ENCODE measurements around the gene PSMC3.

PSMC3 gene

GRCh38 chr11:47399860-47400767, 26.1 kb downstream of the PSMC3 start:
- no peak for TF ChIP-seq CTCF (conservative IDR thresholded peaks at IDR 0.05; ENCODE audit: low read depth, low read length)
- peak overlapping the region; percentile 52 for H3K4me3 ChIP-seq (ENCODE audit: low read length)
- no peak for DNase-seq (ENCODE audit: low read depth)

GRCh38 chr11:47398551-47398950, 27.7 kb downstream of the PSMC3 start:
- TF ChIP-seq CTCF (conservative IDR thresholded peaks at IDR 0.05; ENCODE audit: low read depth, low read length) = no peak
- H3K4me3 ChIP-seq (ENCODE audit: low read length) = no peak overlapping the region
- DNase-seq (ENCODE audit: low read depth) = no peak

- no peak overlapping the region for H3K4me3 ChIP-seq (ENCODE audit: low read length)
- TF ChIP-seq CTCF (conservative IDR thresholded peaks at IDR 0.05; ENCODE audit: low read depth, low read length) = no peak
- no peak for DNase-seq (ENCODE audit: low read depth)
Observed at GRCh38 chr11:47398011-47398410, 28.2 kb downstream of the PSMC3 start.

- no peak overlapping the region for H3K4me3 ChIP-seq (ENCODE audit: low read length)
- no peak for DNase-seq (ENCODE audit: low read depth)
- no peak for TF ChIP-seq CTCF (conservative IDR thresholded peaks at IDR 0.05; ENCODE audit: low read depth, low read length)
Observed at GRCh38 chr11:47396049-47396320, 30.3 kb downstream of the PSMC3 start.

- no peak overlapping the region for H3K4me3 ChIP-seq (ENCODE audit: low read length)
- no peak for DNase-seq (ENCODE audit: low read depth)
- no peak for TF ChIP-seq CTCF (conservative IDR thresholded peaks at IDR 0.05; ENCODE audit: low read depth, low read length)
Observed at GRCh38 chr11:47395223-47396048, 30.8 kb downstream of the PSMC3 start.

GRCh38 chr11:47394322-47395222, 31.7 kb downstream of the PSMC3 start:
- TF ChIP-seq CTCF (conservative IDR thresholded peaks at IDR 0.05; ENCODE audit: low read depth, low read length) = no peak
- H3K4me3 ChIP-seq (ENCODE audit: low read length) = no peak overlapping the region
- no peak for DNase-seq (ENCODE audit: low read depth)
